AG04450 (cell line): ENCODE results near the gene TRIO. TPM values are rescaled to one million over a fixed set of nuclear protein-coding genes. Genes with fewer than 3 reads are reported as not detected.

Source experiments
- CTCF ChIA-PET: fragments of 300-600, 350-600 bp; formaldehyde crosslinking; extraction: SDS; loops from one replicate; lab custom pipeline; 2022; ENCODE audit warnings: antibody characterized with exemption, inconsistent platforms; lab: Charles Lee
- POLR2A ChIA-PET: fragments of 350-600 bp; formaldehyde crosslinking; extraction: SDS; loops from one replicate; lab custom pipeline; 2021; ENCODE audit warnings: antibody characterized with exemption, inconsistent platforms; lab: Yijun Ruan, JAX
- DNase-seq: peaks from one replicate; pipeline ENCODE4 v3.0.0-alpha.2; 2011; ENCODE audit warnings: low read depth, low spot score
- H3K27ac ChIP-seq: one replicate; pipeline ENCODE4 v1.5.1; 2012; ENCODE audit warnings: low read depth, low read length, control low read depth
- H3K27me3 ChIP-seq: one replicate; pipeline ENCODE4 v1.6.0; 2012; ENCODE audit warnings: low read length; ENCODE audit not compliant: control insufficient read depth, insufficient read depth
- H3K4me3 ChIP-seq: 2 replicates; pipeline ENCODE4 v1.5.1; 2011; ENCODE audit warnings: mild to moderate bottlenecking, low read depth, low read length, control low read depth
- H3K9me3 ChIP-seq: 2 replicates; pipeline ENCODE4 v1.5.1; 2012; ENCODE audit warnings: low read length; ENCODE audit not compliant: control insufficient read depth, insufficient read depth
- CTCF ChIP-seq: IDR thresholded peaks from 2 replicates; pipeline ENCODE4 v1.5.1; 2011; ENCODE audit warnings: low read depth, low read length, control low read depth, inconsistent platforms
- polyA plus RNA-seq: library from polyadenylated mRNA; depleted of rRNA; stranded (reverse); fragments of >200 nt; gene quantifications from 2 replicates; pipeline ENCODE4 v1.2.3, GENCODE V29; 2011

Gene TRIO
- polyA plus RNA-seq, 1 experiment: 268 TPM

DNA sequence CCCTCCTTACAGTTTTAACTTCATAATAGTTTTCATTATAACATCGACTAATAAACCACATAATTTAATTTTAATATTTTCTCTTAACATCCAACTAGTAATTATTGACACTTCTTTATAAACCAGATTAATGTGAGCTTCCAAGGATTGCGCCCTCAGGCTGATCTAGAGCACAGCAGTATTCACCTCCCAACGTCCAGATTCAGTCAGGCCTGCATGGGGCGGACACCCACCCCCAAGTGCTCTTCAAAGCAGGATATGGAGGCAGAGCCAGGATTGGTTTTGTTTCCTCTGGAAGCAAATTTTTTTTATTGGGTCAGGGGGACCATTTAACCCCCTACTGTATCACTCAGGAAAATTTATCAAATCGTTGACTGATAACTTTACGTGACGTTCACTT lies 215.4 kb downstream of the TRIO start:
- Histone ChIP-seq H3K9me3 (no peaks in the 10 kb centered on the region), H3K27me3 (no peaks in the 10 kb centered on the region), H3K27ac (no peak overlapping the region), H3K4me3 (no peak overlapping the region)
- ChIA-PET POLR2A (no interaction called here), CTCF (interaction anchor here (1.1 to 1.2 kb wide), 2 partner anchors 33 to 290 kb away, joined by 3 to 4 read pairs; no protein-coding TSS in a partner anchor)
- no peak for DNase-seq
- no peak for TF ChIP-seq CTCF

DNA sequence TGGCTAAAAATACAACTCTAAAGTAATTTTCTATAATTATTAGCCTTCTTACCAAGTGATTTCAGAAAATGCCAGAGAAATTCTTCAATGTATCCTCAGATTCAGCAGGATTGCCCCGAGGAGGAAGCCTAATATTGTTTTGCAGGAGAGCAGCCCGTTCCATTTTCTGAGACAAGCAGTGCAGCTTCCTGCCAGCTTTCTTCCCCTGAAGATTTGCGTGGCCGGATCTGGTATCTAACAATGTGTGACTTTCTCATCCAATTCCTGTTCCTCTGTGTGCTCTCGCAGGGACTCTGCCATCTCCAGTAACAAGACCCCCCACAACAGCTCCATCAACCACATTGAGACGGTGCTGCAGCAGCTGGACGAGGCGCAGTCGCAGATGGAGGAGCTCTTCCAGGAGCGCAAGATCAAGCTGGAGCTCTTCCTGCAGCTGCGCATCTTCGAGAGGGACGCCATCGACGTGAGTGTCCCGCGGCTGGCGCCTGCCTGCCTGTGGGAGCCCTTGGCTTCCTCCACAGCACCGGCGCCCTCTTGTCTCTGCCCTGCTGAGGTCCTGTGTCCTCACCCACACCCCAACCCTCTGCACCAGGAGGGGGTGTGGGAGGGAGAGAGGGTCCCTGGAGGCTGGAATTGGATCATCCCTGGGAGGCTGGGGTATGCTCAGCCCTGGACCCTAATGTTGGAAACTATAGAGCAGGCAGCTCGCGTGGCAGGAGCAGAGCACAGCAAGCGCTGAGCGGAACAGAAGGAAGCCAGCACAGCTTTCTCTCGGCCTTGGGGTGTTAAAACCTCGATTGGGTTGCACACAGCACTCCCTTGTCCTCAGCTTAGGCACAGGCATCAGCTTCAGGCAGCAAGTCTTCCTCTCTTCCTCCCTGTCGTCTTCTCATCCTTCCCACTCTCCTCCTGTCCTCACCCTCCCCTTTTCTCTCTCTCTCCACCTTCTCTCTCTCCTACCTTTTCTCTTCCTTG lies 216.2 kb downstream of the TRIO start:
- no peaks in the 10 kb centered on the region for H3K9me3 ChIP-seq
- no peaks in the 10 kb centered on the region for H3K27me3 ChIP-seq
- H3K27ac ChIP-seq: peak overlapping the region; percentile 31
- CTCF ChIA-PET: interaction anchor here (1.1 to 1.2 kb wide), 2 partner anchors 33 to 289 kb away, joined by 3 to 4 read pairs; no protein-coding TSS in a partner anchor
- no peak for DNase-seq
- no peak overlapping the region for H3K4me3 ChIP-seq
- no peak for TF ChIP-seq CTCF
- POLR2A ChIA-PET: no interaction called here

- POLR2A ChIA-PET: no interaction called here
- H3K27ac ChIP-seq: no peak overlapping the region
Observed at GRCh38 chr5:14362491-14362890, 219.3 kb downstream of the TRIO start.

DNA sequence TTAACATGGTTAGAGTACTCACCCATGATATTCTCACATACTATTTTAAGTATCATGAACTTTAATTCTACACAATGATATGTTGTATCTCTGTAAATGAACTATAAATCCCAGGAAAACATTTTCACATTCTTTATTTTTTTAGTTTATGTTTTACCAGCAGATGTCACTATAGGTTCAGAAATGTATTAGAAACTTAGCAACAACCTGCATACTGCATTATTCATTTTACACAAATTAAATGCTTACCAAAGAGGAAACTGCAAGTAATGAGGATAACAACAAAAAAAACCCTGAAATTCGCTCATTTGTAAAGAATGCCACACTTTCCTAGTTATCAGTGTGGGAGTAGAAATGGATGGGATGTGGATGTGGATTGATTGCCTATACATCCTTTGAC lies 221.0 kb downstream of the TRIO start:
- no peak overlapping the region for H3K4me3 ChIP-seq
- no peak for DNase-seq
- CTCF ChIA-PET: interaction anchor here (0.6 to 1.9 kb wide), 3 partner anchors 12 to 1241 kb away, joined by 3 to 13 read pairs (median 3); no protein-coding TSS in a partner anchor

More at GRCh38 chr5:14362491-14362890, 219.3 kb downstream of the TRIO start:
- no peak for TF ChIP-seq CTCF
- no peak for DNase-seq
- CTCF ChIA-PET: interaction anchor here (1.0 to 1.9 kb wide), 4 partner anchors 9 to 286 kb away, joined by 3 to 13 read pairs (median 8); no protein-coding TSS in a partner anchor
- H3K9me3 ChIP-seq: no peaks in the 10 kb centered on the region
- no peak overlapping the region for H3K4me3 ChIP-seq
- no peaks in the 10 kb centered on the region for H3K27me3 ChIP-seq

More for the DNA sequence above, 221.0 kb downstream of the TRIO start:
- no peak for TF ChIP-seq CTCF
- no peaks in the 10 kb centered on the region for H3K9me3 ChIP-seq
- H3K27ac ChIP-seq: no peak overlapping the region
- POLR2A ChIA-PET: no interaction called here
- H3K27me3 ChIP-seq: no peaks in the 10 kb centered on the region
